Right lobe of liver (tissue), 6 donors: Measurements from ENCODE around the gene HSPA12B. TPM values are rescaled to one million over a fixed set of nuclear protein-coding genes. Genes with fewer than 3 reads are reported as not detected.
A peak's percentile ranks its signal among the peaks of the same experiment; 100 is the strongest.
"Not testable (repeated sequence)": the region's sequence is repeated elsewhere in the genome, so short reads cannot be mapped to it uniquely, and the experiment has no call there.

Experiments
- ATAC-seq, 4 donors: fragments of 200-7000 bp; cut with Tn5 transposase; one replicate each; pipeline ENCODE4 v1.9.1; 2020; ENCODE audit warnings: mild to moderate bottlenecking in 4 of 4, moderate library complexity in 4 of 4
- DNase-seq, 3 donors: peaks; one replicate each; pipeline ENCODE4 v3.0.0-alpha.2; 2020
- H3K27ac ChIP-seq, 3 donors: fragments of 200-600 bp; one replicate each; pipeline ENCODE4 v1.8.0; 2022
- H3K27me3 ChIP-seq, 2 donors: fragments of 200-600 bp; one replicate each; pipeline ENCODE4 v1.8.0; 2022
- H3K36me3 ChIP-seq, 4 donors: fragments of 200-600 bp; sonication (generic) in 1 of 4; one replicate each; pipeline versions ENCODE4 v1.5.1 to v1.8.0; 2017 to 2022; ENCODE audit warnings: control low read depth in 1 of 4
- H3K4me1 ChIP-seq, 4 donors: fragments of 200-600 bp; sonication (generic) in 1 of 4; one replicate each; pipeline versions ENCODE4 v1.5.1 to v1.8.0; 2017 to 2022; ENCODE audit warnings: control low read depth in 1 of 4
- H3K4me3 ChIP-seq, 3 donors: fragments of 200-600 bp; one replicate each; pipeline ENCODE4 v1.8.0; 2022
- H3K9me3 ChIP-seq, 4 donors: fragments of 200-600 bp; sonication (generic) in 1 of 4; one replicate each; pipeline versions ENCODE4 v1.5.1 to v1.8.0; 2017 to 2022; ENCODE audit warnings: control low read depth in 1 of 4
- POLR2A ChIP-seq: fragments of 450-650 bp; IDR thresholded peaks from one replicate; pipeline ENCODE4 v1.6.1; 2017; ENCODE audit warnings: antibody characterized with exemption, mild to moderate bottlenecking
- WGBS: methylation state at CpG from one replicate; pipeline ENCODE4 v1.1.6; 2018; ENCODE audit warnings: low coverage, low lambda C conversion rate; ENCODE audit not compliant: insufficient coverage; ENCODE audit errors: missing lambda C conversion rate; 5-methylcytosine and 5-hydroxymethylcytosine counted together
- intact Hi-C, 2 donors: fragments of 100-400 bp; cut with DNase I; formaldehyde crosslinking; loops; one replicate each; pipeline versions ENCODE4 v1.11.2 to v1.14.1; 2022
- total RNA-seq, 6 experiments: library from RNA; depleted of rRNA in 2 of 6; stranded (reverse); fragments of >200 nt in 2 of 6; fragmentation: NEBNext Ultra II Directional in 3 of 6; extraction: Animal tissue kit (Norgen Biotek cat#: 25700) in 3 of 6; gene quantifications; one replicate each; pipeline versions ENCODE4 v1.1.0 to v1.2.4, GENCODE V29; 2016 to 2023
- TF ChIP-seq, protein P1 (sequence below), 4 donors: fragments of 200-600 bp in 3 of 4; fragments of 450-650 bp in 1 of 4; IDR thresholded peaks; one replicate each; pipeline versions ENCODE4 v1.5.1 to v1.8.0; 2016 to 2022; ENCODE audit warnings: antibody characterized with exemption in 4 of 4, mild to moderate bottlenecking in 2 of 4
- donor health status: DM: no; HTN: yes; CAD: no.
- donor health status: DM: no; HTN: no; CAD: no.
- donor health status: DM: no; HTN: no; CAD: no.
- donor health status: DM: no; HTN: yes; CAD: no.
- donor health status: DM: no; HTN: yes; CAD: no.

The HSPA12B gene
- total RNA-seq, 6 experiments from 2014 or later, result 0.46 to 2.2 (median 0.97) TPM

DNA sequence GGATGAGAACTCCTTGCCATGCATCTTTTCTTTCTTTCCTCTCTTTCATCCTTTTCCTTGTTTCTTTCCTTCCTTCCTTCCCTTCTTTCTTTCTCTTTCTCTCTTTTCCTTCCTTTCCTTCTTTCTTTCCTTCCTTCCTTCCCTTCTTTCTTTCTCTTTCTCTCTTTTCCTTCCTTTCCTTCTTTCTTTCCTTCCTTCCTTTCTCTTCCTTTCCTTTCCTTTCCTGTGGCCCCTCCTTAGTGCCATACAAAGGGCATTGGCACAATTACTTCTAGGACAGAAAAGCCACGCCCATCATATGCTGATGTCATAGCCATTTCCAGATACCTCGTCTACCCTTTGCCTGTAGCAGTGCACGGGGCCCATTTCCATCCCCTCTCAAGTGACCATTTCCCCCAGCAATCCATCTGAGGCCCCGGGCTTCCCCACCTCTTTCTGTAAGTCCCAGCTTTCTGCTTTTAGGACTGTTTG lies 56.2 kb downstream of the HSPA12B start:
- Histone ChIP-seq H3K9me3 (no peaks in the 10 kb centered on the region), H3K27ac (no peak overlapping the region), H3K4me3 (no peak overlapping the region), H3K36me3 (no peaks in the 10 kb centered on the region), H3K27me3 (no peaks in the 10 kb centered on the region), H3K4me1 (peaks cover 0 to 14% (median 5%) of the 10 kb centered on the region in 4 donors)
- intact Hi-C loops, result loop anchor here (5.0 kb wide), 1 partner anchor 34 kb away; the partner anchor contains the start of gene AP5S1 (in 2 of the 2)
- TF ChIP-seq, protein P1, sequence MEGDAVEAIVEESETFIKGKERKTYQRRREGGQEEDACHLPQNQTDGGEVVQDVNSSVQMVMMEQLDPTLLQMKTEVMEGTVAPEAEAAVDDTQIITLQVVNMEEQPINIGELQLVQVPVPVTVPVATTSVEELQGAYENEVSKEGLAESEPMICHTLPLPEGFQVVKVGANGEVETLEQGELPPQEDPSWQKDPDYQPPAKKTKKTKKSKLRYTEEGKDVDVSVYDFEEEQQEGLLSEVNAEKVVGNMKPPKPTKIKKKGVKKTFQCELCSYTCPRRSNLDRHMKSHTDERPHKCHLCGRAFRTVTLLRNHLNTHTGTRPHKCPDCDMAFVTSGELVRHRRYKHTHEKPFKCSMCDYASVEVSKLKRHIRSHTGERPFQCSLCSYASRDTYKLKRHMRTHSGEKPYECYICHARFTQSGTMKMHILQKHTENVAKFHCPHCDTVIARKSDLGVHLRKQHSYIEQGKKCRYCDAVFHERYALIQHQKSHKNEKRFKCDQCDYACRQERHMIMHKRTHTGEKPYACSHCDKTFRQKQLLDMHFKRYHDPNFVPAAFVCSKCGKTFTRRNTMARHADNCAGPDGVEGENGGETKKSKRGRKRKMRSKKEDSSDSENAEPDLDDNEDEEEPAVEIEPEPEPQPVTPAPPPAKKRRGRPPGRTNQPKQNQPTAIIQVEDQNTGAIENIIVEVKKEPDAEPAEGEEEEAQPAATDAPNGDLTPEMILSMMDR (IDR thresholded peaks at IDR 0.05), result no peak
- TF ChIP-seq POLR2A, result no peak
- no peak for ATAC-seq
- DNase-seq, result no peak
- WGBS, result 40% methylated on average over 3 of the region's 4 CpGs

DNA sequence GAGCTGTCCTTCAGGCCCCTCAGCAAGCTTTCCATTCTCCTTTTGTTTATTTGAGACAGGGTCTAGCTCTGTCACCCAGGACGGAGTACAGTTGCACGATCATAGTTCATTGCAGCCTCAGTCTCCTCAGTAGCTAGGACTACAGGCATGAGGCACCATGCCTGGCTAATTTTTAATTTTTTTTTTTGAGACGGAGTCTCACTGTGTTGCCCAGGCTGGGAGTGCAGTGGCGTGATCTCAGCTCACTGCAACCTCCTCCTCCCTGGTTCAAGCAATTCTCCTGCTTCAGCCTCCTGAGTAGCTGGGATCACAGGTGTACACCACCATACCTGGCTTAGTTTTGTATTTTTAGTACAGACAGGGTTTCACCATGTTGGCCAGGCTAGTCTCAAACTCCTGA lies 56.7 kb downstream of the HSPA12B start:
- 90% methylated on average over 4 of the region's 4 CpGs for WGBS
- not testable (repeated sequence) for H3K9me3 ChIP-seq, ATAC-seq, H3K27me3 ChIP-seq, DNase-seq, H3K4me3 ChIP-seq, H3K27ac ChIP-seq, H3K36me3 ChIP-seq
- peaks cover 0 to 14% (median 5%) of the 10 kb centered on the region in 4 donors for H3K4me1 ChIP-seq
- intact Hi-C loops, result loop anchor here (5.0 kb wide), 1 partner anchor 33 kb away; the partner anchor contains the start of gene AP5S1 (in 2 of the 2)

DNA sequence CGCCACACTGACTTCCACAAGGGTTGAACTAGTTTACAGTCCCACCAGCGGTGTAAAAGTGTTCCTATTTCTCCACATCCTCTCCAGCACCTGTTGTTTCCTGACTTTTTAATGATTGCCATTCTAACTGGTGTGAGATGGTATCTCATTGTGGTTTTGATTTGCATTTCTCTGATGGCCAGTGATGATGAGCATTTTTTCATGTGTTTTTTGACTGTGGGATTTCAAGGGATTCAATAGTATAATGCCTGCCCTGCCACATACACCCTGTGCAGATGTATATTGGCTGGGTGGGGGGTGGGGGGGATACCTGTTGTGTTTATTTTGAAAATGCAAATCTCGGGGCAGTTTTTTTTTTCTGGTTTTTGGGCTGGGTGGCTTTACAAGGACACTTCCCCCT lies 61.7 kb downstream of the HSPA12B start:
- H3K36me3 ChIP-seq, ATAC-seq, H3K27me3 ChIP-seq, H3K4me3 ChIP-seq, H3K9me3 ChIP-seq, H3K27ac ChIP-seq, DNase-seq, intact Hi-C loops: not testable (repeated sequence)
- no CpG with 5 or more reads among the region's 3 CpGs for WGBS
- peaks cover 0 to 25% (median 11%) of the 10 kb centered on the region in 4 donors for H3K4me1 ChIP-seq

- peak in 1 of 3 donors; percentile 47 for DNase-seq
- peak overlapping the region in 2 of 3 donors; percentile 45 to 73 for H3K4me3 ChIP-seq
- no peaks in the 10 kb centered on the region for H3K9me3 ChIP-seq
- TF ChIP-seq, protein P1 (IDR thresholded peaks at IDR 0.05), result no peak
- TF ChIP-seq POLR2A, result no peak
- peaks cover 0 to 25% (median 11%) of the 10 kb centered on the region in 4 donors for H3K4me1 ChIP-seq
- intact Hi-C loops, result no loop called here
- peak overlapping the region; percentile 89 to 95 (median 89) for H3K27ac ChIP-seq
- no peak for ATAC-seq
- no peaks in the 10 kb centered on the region for H3K36me3 ChIP-seq
- 87% methylated on average over 13 of the region's 25 CpGs for WGBS
- no peaks in the 10 kb centered on the region for H3K27me3 ChIP-seq
These were observed 62.4 kb downstream of the HSPA12B start for GRCh38 chr20:3794701-3795420.

DNA sequence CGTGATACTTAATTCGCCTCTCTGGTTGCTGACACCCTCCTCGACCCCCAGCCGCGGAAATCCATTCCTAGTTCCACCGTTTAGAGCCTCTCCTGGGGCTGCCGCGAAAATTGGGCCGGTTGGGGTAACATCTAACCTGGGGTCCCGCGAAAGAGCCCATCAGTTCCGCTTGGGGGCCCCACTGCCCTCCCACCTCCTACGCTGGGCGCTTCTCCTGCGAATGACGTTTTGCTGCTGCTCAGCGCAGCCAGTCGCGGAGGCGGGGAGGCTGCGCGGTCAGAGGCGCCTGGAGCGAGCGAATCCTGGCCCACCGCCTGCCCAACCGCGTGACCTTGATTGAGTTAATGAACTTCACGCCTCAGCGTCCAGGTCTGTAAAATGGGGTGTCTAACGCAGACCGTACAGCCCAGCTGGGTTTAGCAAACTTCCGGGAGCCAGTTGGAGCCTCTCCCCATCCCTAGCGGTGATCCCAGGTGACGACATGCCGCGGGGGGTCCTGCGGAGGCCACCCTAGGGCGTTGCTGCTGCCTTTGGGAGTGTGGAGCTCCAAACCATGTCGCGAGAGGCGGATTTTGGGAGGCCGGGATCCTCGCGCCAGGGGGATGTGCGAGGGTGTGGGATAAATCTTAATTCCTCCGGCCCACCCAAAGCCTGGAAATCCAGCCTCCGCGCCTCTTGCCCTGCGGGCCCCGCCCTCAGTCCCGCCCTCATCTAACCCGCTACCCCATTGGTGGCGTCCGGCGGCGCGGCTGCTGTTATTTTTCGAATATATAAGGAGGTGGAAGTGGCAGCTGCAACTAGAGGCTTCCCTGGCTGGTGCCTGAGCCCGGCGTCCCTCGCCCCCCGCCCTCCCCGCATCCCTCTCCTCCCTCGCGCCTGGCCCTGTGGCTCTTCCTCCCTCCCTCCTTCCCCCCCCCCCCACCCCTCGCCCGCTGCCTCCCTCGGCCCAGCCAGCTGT lies 63.3 kb downstream of the HSPA12B start, which contains the start of gene CDC25B:
TSS of gene CDC25B (plus strand) at position 800 of the 958 bp plus-strand sequence. CDS start 222 bp downstream, outside the sequence.
- WGBS, result 2% methylated on average over 41 of the region's 69 CpGs
- DNase-seq (peak; percentile 94 to 95 (median 95)), ATAC-seq (peak; percentile 88 to 94 (median 91))
- H3K4me1 ChIP-seq, result peaks cover 0 to 25% (median 11%) of the 10 kb centered on the region in 4 donors
- peak; percentile 51 for TF ChIP-seq POLR2A
- TF ChIP-seq, protein P1 (IDR thresholded peaks at IDR 0.05), result peak; percentile 28 to 71 (median 40)
- intact Hi-C loops, result no loop called here
- H3K9me3 ChIP-seq, result no peaks in the 10 kb centered on the region
- peak within 1 kb of the TSS; percentile 45 to 73 (median 69) for H3K4me3 ChIP-seq
- H3K36me3 ChIP-seq, result no peaks in the 10 kb centered on the region
- H3K27me3 ChIP-seq, result no peaks in the 10 kb centered on the region
- peak within 1 kb of the TSS; percentile 89 to 95 (median 89) for H3K27ac ChIP-seq
